EL (cell line): ENCODE measurements around the gene CHIA.

Source experiments
- DNase-seq: peaks from one replicate; pipeline ENCODE4 v3.0.0-alpha.2; 2016

Gene CHIA

GRCh38 chr1:111369645-111370044 is 79.0 kb downstream of the CHIA start:
- DNase-seq: no peak
